ENCODE data around the gene AVEN.

DNA sequence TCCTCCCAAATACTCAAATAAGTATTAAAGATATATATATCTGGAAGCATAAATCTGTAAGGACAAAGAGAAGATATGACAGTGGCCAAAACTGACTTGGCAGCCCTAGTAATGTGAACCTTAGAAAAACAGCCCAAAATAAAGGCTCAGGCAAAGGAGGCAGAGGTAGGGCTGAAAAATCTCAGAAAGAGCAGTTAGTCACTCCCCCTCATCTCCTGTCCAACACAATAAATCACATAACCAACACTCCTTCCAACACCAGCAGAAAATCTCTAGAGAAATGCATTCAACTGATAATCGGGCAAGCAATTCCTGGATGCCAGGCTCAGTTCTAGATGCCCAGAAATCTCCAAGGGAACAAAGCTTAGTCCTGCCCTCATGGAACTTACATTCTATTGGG, 92.9 kb downstream of the AVEN start:
- TF ChIP-seq, protein P1, sequence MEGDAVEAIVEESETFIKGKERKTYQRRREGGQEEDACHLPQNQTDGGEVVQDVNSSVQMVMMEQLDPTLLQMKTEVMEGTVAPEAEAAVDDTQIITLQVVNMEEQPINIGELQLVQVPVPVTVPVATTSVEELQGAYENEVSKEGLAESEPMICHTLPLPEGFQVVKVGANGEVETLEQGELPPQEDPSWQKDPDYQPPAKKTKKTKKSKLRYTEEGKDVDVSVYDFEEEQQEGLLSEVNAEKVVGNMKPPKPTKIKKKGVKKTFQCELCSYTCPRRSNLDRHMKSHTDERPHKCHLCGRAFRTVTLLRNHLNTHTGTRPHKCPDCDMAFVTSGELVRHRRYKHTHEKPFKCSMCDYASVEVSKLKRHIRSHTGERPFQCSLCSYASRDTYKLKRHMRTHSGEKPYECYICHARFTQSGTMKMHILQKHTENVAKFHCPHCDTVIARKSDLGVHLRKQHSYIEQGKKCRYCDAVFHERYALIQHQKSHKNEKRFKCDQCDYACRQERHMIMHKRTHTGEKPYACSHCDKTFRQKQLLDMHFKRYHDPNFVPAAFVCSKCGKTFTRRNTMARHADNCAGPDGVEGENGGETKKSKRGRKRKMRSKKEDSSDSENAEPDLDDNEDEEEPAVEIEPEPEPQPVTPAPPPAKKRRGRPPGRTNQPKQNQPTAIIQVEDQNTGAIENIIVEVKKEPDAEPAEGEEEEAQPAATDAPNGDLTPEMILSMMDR (conservative IDR thresholded peaks at IDR 0.05; ENCODE audit: low read length), result no peak
- TF ChIP-seq EZH2phosphoT487 (IDR thresholded peaks at IDR 0.05; ENCODE audit: borderline replicate concordance), result no peak
